H1 (cell line): ENCODE results near the gene MAGI2.

Source experiments
- BACH1 ChIP-seq: IDR thresholded peaks from 2 replicates; pipeline ENCODE4 v1.6.1; 2012; ENCODE audit warnings: low read length, improper control_type of control experiment
- CREB1 ChIP-seq: IDR thresholded peaks from 2 replicates; pipeline ENCODE4 v1.6.1; 2012; ENCODE audit warnings: inconsistent platforms
- EP300 ChIP-seq, 2 experiments: IDR thresholded peaks; 1 replicate in 1 of 2; 2 replicates in 1 of 2; pipeline ENCODE4 v1.6.1; 2011 to 2012; ENCODE audit warnings: low read depth in 2 of 2, low read length in 2 of 2, mild to moderate bottlenecking in 2 of 2, borderline replicate concordance in 1 of 2, inconsistent platforms in 1 of 2, moderate library complexity in 1 of 2
- JUN ChIP-seq: IDR thresholded peaks from 2 replicates; pipeline ENCODE4 v1.6.1; 2011; ENCODE audit warnings: low read depth, mild to moderate bottlenecking, improper control_type of control experiment, low read length
- KDM1A ChIP-seq: fragments of 200-600, 300-600 bp; sonication (generic); IDR thresholded peaks from 2 replicates; pipeline ENCODE4 v1.7.1; 2016; ENCODE audit warnings: mild to moderate bottlenecking, low read length, borderline replicate concordance
- POLR2AphosphoS5 ChIP-seq: IDR thresholded peaks from 2 replicates; pipeline ENCODE4 v1.6.1; 2011; ENCODE audit warnings: low read depth, low read length
- SIRT6 ChIP-seq: IDR thresholded peaks from one replicate; pipeline ENCODE4 v1.7.1; 2012; ENCODE audit warnings: low read length, inconsistent platforms
- SUZ12 ChIP-seq: fragments of 200-600 bp; sonication (generic); IDR thresholded peaks from 2 replicates; pipeline ENCODE4 v1.6.1; 2012; ENCODE audit warnings: mild to moderate bottlenecking, inconsistent platforms, low read length, moderate library complexity, mixed read lengths
- TAF1 ChIP-seq: IDR thresholded peaks from 2 replicates; pipeline ENCODE4 v1.6.1; 2011; ENCODE audit warnings: mild to moderate bottlenecking, low read depth, low read length
- TF ChIP-seq, protein P1 (sequence below), 3 experiments: IDR thresholded peaks; 1 replicate in 2 of 3; 2 replicates in 1 of 3; pipeline versions ENCODE4 v1.5.1 to v1.6.1; 2011; ENCODE audit warnings: low read length in 3 of 3, mild to moderate bottlenecking in 3 of 3, inconsistent platforms in 2 of 3, low read depth in 1 of 3, moderate library complexity in 1 of 3; ENCODE audit not compliant: insufficient read depth in 1 of 3; ENCODE audit errors: control extremely low read depth in 1 of 3
- TF ChIP-seq, protein P2 (sequence below): IDR thresholded peaks from 2 replicates; pipeline ENCODE4 v1.6.1; 2011; ENCODE audit warnings: low read length, improper control_type of control experiment
- TF ChIP-seq, protein P3 (sequence below): IDR thresholded peaks from 2 replicates; pipeline ENCODE4 v1.6.1; 2012; ENCODE audit warnings: inconsistent platforms
- TF ChIP-seq, protein P4 (sequence below): fragments of 300-600 bp; sonication (generic); IDR thresholded peaks from 2 replicates; pipeline ENCODE4 v1.7.1; 2012; ENCODE audit warnings: low read length, moderate library complexity, mild to moderate bottlenecking, inconsistent platforms; ENCODE audit not compliant: insufficient replicate concordance

GRCh38 chr7:78206769-78207168 lies 1246.7 kb downstream of the MAGI2 start:
- no peak for TF ChIP-seq SIRT6
- TF ChIP-seq, protein P1, sequence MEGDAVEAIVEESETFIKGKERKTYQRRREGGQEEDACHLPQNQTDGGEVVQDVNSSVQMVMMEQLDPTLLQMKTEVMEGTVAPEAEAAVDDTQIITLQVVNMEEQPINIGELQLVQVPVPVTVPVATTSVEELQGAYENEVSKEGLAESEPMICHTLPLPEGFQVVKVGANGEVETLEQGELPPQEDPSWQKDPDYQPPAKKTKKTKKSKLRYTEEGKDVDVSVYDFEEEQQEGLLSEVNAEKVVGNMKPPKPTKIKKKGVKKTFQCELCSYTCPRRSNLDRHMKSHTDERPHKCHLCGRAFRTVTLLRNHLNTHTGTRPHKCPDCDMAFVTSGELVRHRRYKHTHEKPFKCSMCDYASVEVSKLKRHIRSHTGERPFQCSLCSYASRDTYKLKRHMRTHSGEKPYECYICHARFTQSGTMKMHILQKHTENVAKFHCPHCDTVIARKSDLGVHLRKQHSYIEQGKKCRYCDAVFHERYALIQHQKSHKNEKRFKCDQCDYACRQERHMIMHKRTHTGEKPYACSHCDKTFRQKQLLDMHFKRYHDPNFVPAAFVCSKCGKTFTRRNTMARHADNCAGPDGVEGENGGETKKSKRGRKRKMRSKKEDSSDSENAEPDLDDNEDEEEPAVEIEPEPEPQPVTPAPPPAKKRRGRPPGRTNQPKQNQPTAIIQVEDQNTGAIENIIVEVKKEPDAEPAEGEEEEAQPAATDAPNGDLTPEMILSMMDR (IDR thresholded peaks at IDR 0.05; ENCODE audit: control extremely low read depth in 1 of 3, insufficient read depth in 1 of 3, low read depth in 1 of 3, low read length in 3 of 3) = no peak
- no peak for TF ChIP-seq BACH1
- TF ChIP-seq EP300 (IDR thresholded peaks at IDR 0.05; ENCODE audit: borderline replicate concordance in 1 of 2, low read depth in 2 of 2, low read length in 2 of 2) = no peak
- TF ChIP-seq, protein P2, sequence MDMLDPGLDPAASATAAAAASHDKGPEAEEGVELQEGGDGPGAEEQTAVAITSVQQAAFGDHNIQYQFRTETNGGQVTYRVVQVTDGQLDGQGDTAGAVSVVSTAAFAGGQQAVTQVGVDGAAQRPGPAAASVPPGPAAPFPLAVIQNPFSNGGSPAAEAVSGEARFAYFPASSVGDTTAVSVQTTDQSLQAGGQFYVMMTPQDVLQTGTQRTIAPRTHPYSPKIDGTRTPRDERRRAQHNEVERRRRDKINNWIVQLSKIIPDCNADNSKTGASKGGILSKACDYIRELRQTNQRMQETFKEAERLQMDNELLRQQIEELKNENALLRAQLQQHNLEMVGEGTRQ = no peak
- TF ChIP-seq TAF1 = no peak
- TF ChIP-seq, protein P3, sequence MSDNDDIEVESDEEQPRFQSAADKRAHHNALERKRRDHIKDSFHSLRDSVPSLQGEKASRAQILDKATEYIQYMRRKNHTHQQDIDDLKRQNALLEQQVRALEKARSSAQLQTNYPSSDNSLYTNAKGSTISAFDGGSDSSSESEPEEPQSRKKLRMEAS = no peak
- TF ChIP-seq, protein P4, sequence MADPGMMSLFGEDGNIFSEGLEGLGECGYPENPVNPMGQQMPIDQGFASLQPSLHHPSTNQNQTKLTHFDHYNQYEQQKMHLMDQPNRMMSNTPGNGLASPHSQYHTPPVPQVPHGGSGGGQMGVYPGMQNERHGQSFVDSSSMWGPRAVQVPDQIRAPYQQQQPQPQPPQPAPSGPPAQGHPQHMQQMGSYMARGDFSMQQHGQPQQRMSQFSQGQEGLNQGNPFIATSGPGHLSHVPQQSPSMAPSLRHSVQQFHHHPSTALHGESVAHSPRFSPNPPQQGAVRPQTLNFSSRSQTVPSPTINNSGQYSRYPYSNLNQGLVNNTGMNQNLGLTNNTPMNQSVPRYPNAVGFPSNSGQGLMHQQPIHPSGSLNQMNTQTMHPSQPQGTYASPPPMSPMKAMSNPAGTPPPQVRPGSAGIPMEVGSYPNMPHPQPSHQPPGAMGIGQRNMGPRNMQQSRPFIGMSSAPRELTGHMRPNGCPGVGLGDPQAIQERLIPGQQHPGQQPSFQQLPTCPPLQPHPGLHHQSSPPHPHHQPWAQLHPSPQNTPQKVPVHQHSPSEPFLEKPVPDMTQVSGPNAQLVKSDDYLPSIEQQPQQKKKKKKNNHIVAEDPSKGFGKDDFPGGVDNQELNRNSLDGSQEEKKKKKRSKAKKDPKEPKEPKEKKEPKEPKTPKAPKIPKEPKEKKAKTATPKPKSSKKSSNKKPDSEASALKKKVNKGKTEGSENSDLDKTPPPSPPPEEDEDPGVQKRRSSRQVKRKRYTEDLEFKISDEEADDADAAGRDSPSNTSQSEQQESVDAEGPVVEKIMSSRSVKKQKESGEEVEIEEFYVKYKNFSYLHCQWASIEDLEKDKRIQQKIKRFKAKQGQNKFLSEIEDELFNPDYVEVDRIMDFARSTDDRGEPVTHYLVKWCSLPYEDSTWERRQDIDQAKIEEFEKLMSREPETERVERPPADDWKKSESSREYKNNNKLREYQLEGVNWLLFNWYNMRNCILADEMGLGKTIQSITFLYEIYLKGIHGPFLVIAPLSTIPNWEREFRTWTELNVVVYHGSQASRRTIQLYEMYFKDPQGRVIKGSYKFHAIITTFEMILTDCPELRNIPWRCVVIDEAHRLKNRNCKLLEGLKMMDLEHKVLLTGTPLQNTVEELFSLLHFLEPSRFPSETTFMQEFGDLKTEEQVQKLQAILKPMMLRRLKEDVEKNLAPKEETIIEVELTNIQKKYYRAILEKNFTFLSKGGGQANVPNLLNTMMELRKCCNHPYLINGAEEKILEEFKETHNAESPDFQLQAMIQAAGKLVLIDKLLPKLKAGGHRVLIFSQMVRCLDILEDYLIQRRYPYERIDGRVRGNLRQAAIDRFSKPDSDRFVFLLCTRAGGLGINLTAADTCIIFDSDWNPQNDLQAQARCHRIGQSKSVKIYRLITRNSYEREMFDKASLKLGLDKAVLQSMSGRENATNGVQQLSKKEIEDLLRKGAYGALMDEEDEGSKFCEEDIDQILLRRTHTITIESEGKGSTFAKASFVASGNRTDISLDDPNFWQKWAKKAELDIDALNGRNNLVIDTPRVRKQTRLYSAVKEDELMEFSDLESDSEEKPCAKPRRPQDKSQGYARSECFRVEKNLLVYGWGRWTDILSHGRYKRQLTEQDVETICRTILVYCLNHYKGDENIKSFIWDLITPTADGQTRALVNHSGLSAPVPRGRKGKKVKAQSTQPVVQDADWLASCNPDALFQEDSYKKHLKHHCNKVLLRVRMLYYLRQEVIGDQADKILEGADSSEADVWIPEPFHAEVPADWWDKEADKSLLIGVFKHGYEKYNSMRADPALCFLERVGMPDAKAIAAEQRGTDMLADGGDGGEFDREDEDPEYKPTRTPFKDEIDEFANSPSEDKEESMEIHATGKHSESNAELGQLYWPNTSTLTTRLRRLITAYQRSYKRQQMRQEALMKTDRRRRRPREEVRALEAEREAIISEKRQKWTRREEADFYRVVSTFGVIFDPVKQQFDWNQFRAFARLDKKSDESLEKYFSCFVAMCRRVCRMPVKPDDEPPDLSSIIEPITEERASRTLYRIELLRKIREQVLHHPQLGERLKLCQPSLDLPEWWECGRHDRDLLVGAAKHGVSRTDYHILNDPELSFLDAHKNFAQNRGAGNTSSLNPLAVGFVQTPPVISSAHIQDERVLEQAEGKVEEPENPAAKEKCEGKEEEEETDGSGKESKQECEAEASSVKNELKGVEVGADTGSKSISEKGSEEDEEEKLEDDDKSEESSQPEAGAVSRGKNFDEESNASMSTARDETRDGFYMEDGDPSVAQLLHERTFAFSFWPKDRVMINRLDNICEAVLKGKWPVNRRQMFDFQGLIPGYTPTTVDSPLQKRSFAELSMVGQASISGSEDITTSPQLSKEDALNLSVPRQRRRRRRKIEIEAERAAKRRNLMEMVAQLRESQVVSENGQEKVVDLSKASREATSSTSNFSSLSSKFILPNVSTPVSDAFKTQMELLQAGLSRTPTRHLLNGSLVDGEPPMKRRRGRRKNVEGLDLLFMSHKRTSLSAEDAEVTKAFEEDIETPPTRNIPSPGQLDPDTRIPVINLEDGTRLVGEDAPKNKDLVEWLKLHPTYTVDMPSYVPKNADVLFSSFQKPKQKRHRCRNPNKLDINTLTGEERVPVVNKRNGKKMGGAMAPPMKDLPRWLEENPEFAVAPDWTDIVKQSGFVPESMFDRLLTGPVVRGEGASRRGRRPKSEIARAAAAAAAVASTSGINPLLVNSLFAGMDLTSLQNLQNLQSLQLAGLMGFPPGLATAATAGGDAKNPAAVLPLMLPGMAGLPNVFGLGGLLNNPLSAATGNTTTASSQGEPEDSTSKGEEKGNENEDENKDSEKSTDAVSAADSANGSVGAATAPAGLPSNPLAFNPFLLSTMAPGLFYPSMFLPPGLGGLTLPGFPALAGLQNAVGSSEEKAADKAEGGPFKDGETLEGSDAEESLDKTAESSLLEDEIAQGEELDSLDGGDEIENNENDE = no peak
- no peak for TF ChIP-seq CREB1
- TF ChIP-seq POLR2AphosphoS5 = no peak
- TF ChIP-seq SUZ12 = no peak
- TF ChIP-seq JUN = no peak
- no peak for TF ChIP-seq KDM1A
